Heart left ventricle (tissue), 16 donors: ENCODE data around the gene B3GAT1. TPM values are rescaled to one million over a fixed set of nuclear protein-coding genes. Genes with fewer than 3 reads are reported as not detected.
A peak's percentile ranks its signal among the peaks of the same experiment; 100 is the strongest.

ENCODE experiments used
- ATAC-seq, 4 donors: fragments of 200-7000 bp; cut with Tn5 transposase; one replicate each; pipeline ENCODE4 v1.9.1; 2020 to 2022; ENCODE audit warnings: moderate library complexity in 4 of 4, mild to moderate bottlenecking in 3 of 4, moderate number of reproducible peaks in 1 of 4
- DNase-seq, 5 donors: peaks; one replicate each; pipeline ENCODE4 v3.0.0-alpha.2; 2020
- H3K27ac ChIP-seq, 12 donors: fragments of 200-600 bp; sonication (generic) in 4 of 12; one replicate each; pipeline versions ENCODE4 v1.5.0 to v1.8.0; 2016 to 2022; ENCODE audit warnings: mild to moderate bottlenecking in 2 of 12
- H3K27me3 ChIP-seq, 9 donors: fragments of 200-600 bp; sonication (generic) in 2 of 9; one replicate each; pipeline versions ENCODE4 v1.5.1 to v1.8.0; 2016 to 2022; ENCODE audit warnings: mild to moderate bottlenecking in 3 of 9
- H3K36me3 ChIP-seq, 9 donors: fragments of 200-600 bp; sonication (generic) in 2 of 9; one replicate each; pipeline versions ENCODE4 v1.5.0 to v1.8.0; 2018 to 2022; ENCODE audit warnings: mild to moderate bottlenecking in 2 of 9
- H3K4me1 ChIP-seq, 12 donors: fragments of 200-600 bp; sonication (generic) in 4 of 12; one replicate each; pipeline versions ENCODE4 v1.5.0 to v1.8.0; 2016 to 2022; ENCODE audit warnings: mild to moderate bottlenecking in 3 of 12
- H3K4me3 ChIP-seq, 12 donors: fragments of 200-600 bp; sonication (generic) in 4 of 12; one replicate each; pipeline versions ENCODE4 v1.5.0 to v1.8.0; 2017 to 2022; ENCODE audit warnings: mild to moderate bottlenecking in 9 of 12, moderate library complexity in 4 of 12
- H3K9me3 ChIP-seq, 12 donors: fragments of 200-600 bp; sonication (generic) in 4 of 12; one replicate each; pipeline versions ENCODE4 v1.5.0 to v1.8.0; 2016 to 2022; ENCODE audit warnings: mild to moderate bottlenecking in 1 of 12
- CTCF ChIP-seq, 12 donors: fragments of 200-600 bp; sonication (generic) in 4 of 12; IDR thresholded peaks; one replicate each; pipeline versions ENCODE4 v1.5.0 to v1.8.0; 2018 to 2022; ENCODE audit warnings: antibody characterized with exemption in 12 of 12, mild to moderate bottlenecking in 5 of 12
- POLR2A ChIP-seq, 2 donors: fragments of 450-650 bp; IDR thresholded peaks; one replicate each; pipeline ENCODE4 v1.6.1; 2017; ENCODE audit warnings: antibody characterized with exemption in 2 of 2, mild to moderate bottlenecking in 2 of 2, moderate library complexity in 2 of 2
- WGBS, 4 donors: extraction: QIAGEN DNeasy Blood & Tissue Kit in 2 of 4; methylation state at CpG; one replicate each; pipeline versions ENCODE4 v1.1.5 to v1.1.7; 2013 to 2018; 5-methylcytosine and 5-hydroxymethylcytosine counted together
- intact Hi-C, 10 donors: fragments of 100-400 bp; cut with DNase I; formaldehyde crosslinking; loops; one replicate each; pipeline versions ENCODE4 v1.11.1 to v1.14.2; 2022
- polyA plus RNA-seq, 2 donors: library from polyadenylated mRNA; stranded (reverse); fragments of 200-250 nt; gene quantifications; one replicate each; pipeline ENCODE4 v1.2.3, GENCODE V29; 2013
- total RNA-seq, 9 donors: library from RNA; depleted of rRNA in 2 of 9; stranded (reverse); fragments of >200 nt in 2 of 9; fragmentation: NEBNext Ultra II Directional in 3 of 9; extraction: Animal tissue kit (Norgen Biotek cat#: 25700) in 3 of 9; gene quantifications; one replicate each; pipeline versions ENCODE4 v1.1.0 to v1.2.4, GENCODE V29; 2016 to 2023
- donor health status: ischemic (EF 13 %, LVEDD 7.1; RV severe dilation, severe dysfunction).
- donor health status: healthy with polysubstance abuse.
- donor health status: DM: no; HTN: yes; CAD: no.
- donor health status: DM: no; HTN: no; CAD: no.
- donor health status: ischemic (EF 25% LVEDD 6.9; RV normal size, moderate dysfunction).
- donor health status: ischemic (EF 25% LVEDD 5.7; RV mildly dilated, moderate dysfunction).
- donor health status: healthy.
- donor health status: DM: yes; HTN: yes; CAD: no.
- donor health status: ischemic (EF 35%, LVEDD 5.7; RV mildly dilated, moderate dysfunction).
- donor health status: nonischemic (EF 11% LVEDD 7.7; RV severe dilation, severe dysfunction).
- donor health status: DM: yes; HTN: yes; CAD: no.
- donor health status: PGD.
- donor health status: ischemic (EF 29% LVEDD 5.4; RV normal size, mild dysfunction).
- donor health status: nonischemic (EF 23%, LVEDD 6.1; RV moderate dilation, normal function).

Gene B3GAT1
- total and polyA plus RNA-seq, 11 donors: 0.04 to 0.64 (median 0.09) TPM; not detected in 4

GRCh38 chr11:134362192-134362901 is 49.7 kb downstream of the B3GAT1 start:
- Histone ChIP-seq H3K4me1 (peaks cover 0 to 4% (median 0%) of the 10 kb centered on the region in 12 donors), H3K36me3 (no peaks in the 10 kb centered on the region), H3K4me3 (no peak overlapping the region), H3K27me3 (peaks cover 0 to 56% (median 10%) of the 10 kb centered on the region in 9 donors), H3K27ac (no peak overlapping the region), H3K9me3 (no peaks in the 10 kb centered on the region)
- TF ChIP-seq CTCF (IDR thresholded peaks at IDR 0.05): no peak
- no peak for TF ChIP-seq POLR2A (IDR thresholded peaks at IDR 0.05)
- intact Hi-C loops: loop anchor here in 2 of 10 donors (10.0 kb wide), 2 partner anchors 222 to 272 kb away; no protein-coding TSS in a partner anchor
- DNase-seq (peak in 2 of 5 donors; percentile 10 to 18), ATAC-seq (no peak)
- WGBS, 4 donors: 69 to 79% (median 76%) methylated on average over 32 of the region's 32 CpGs

- H3K9me3 ChIP-seq: no peaks in the 10 kb centered on the region
- peak in 2 of 5 donors; percentile 14 to 18 for DNase-seq
- no peak for ATAC-seq
- no peak overlapping the region for H3K4me3 ChIP-seq
- TF ChIP-seq POLR2A (IDR thresholded peaks at IDR 0.05) (no peak), CTCF (IDR thresholded peaks at IDR 0.05) (no peak)
- peaks cover 0 to 56% (median 10%) of the 10 kb centered on the region in 9 donors for H3K27me3 ChIP-seq
- WGBS, 4 donors: 64 to 69% (median 66%) methylated on average over 26 of the region's 26 CpGs
- H3K4me1 ChIP-seq: peaks cover 0 to 4% (median 0%) of the 10 kb centered on the region in 12 donors
- no peak overlapping the region for H3K27ac ChIP-seq
- no peaks in the 10 kb centered on the region for H3K36me3 ChIP-seq
- intact Hi-C loops: loop anchor here in 2 of 10 donors (10.0 kb wide), 2 partner anchors 223 to 273 kb away; no protein-coding TSS in a partner anchor
Measured at GRCh38 chr11:134361661-134362060, 50.4 kb downstream of the B3GAT1 start.

- DNase-seq (peak; percentile 63 to 86 (median 75)), ATAC-seq (peak; percentile 72 to 96 (median 90))
- Histone ChIP-seq H3K4me3 (no peak overlapping the region), H3K9me3 (no peaks in the 10 kb centered on the region), H3K36me3 (no peaks in the 10 kb centered on the region), H3K27me3 (peaks cover 0 to 56% (median 10%) of the 10 kb centered on the region in 9 donors), H3K4me1 (peaks cover 0 to 3% (median 0%) of the 10 kb centered on the region in 12 donors), H3K27ac (no peak overlapping the region)
- no peak for TF ChIP-seq POLR2A (IDR thresholded peaks at IDR 0.05)
- peak; percentile 64 to 86 (median 74) for TF ChIP-seq CTCF (IDR thresholded peaks at IDR 0.05)
- 22 to 23% (median 23%) methylated on average over 30 of the region's 30 CpGs for WGBS, 4 donors
- intact Hi-C loops: loop anchor here in 2 of 10 donors (10.0 kb wide), 2 partner anchors 225 to 275 kb away; no protein-coding TSS in a partner anchor
Measured at GRCh38 chr11:134360050-134360835, 51.8 kb downstream of the B3GAT1 start.

GRCh38 chr11:134359646-134360045 is 52.4 kb downstream of the B3GAT1 start:
- H3K27ac ChIP-seq: no peak overlapping the region
- ATAC-seq: no peak
- DNase-seq: peak in 1 of 5 donors; percentile 12
- intact Hi-C loops: loop anchor here in 2 of 10 donors (10.0 kb wide), 2 partner anchors 225 to 275 kb away; no protein-coding TSS in a partner anchor
- H3K36me3 ChIP-seq: no peaks in the 10 kb centered on the region
- WGBS, 4 donors: 80 to 84% (median 81%) methylated on average over 10 of the region's 10 CpGs
- H3K4me1 ChIP-seq: peaks cover 0 to 3% (median 0%) of the 10 kb centered on the region in 12 donors
- TF ChIP-seq CTCF (IDR thresholded peaks at IDR 0.05) (no peak), POLR2A (IDR thresholded peaks at IDR 0.05) (no peak)
- H3K27me3 ChIP-seq: peaks cover 0 to 52% (median 10%) of the 10 kb centered on the region in 9 donors
- H3K4me3 ChIP-seq: no peak overlapping the region
- H3K9me3 ChIP-seq: no peaks in the 10 kb centered on the region
